A673 (cell line): ENCODE results near the gene SLC2A13.

Experiments
- EZH2 ChIP-seq: fragments of 200-600 bp; sonication (generic); IDR thresholded peaks from 2 replicates; pipeline ENCODE4 v1.6.1; 2017; ENCODE audit warnings: borderline replicate concordance, low read depth, mild to moderate bottlenecking, mixed read lengths, antibody characterized with exemption, low read length; ENCODE audit not compliant: poor library complexity, severe bottlenecking
- TF ChIP-seq, protein P1 (sequence below): fragments of 300-800, 200-600 bp; sonication (generic); conservative IDR thresholded peaks from 2 replicates; pipeline ENCODE4 v1.5.1; 2017; ENCODE audit warnings: low read depth, mild to moderate bottlenecking, antibody characterized with exemption, low read length, moderate library complexity, mixed read lengths

DNA sequence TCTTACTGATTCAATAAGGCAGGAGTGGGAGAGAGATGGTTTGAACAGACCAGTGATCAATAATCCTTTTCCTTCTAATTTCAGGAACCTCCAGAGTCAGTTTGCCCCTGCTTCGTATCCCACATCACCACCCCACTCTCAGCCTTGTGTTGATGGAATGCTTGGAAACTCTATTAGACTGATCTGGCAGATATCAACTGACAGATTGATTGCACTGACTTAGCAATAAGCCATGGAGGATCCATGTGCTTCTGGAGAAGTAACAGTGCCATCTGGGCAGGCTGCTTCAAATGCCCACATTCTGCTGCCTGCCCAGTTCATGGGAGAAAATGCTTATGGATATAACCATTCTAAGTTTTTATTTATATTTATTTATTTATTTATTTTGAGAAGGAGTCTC lies 218.0 kb downstream of the SLC2A13 start:
- TF ChIP-seq, protein P1, sequence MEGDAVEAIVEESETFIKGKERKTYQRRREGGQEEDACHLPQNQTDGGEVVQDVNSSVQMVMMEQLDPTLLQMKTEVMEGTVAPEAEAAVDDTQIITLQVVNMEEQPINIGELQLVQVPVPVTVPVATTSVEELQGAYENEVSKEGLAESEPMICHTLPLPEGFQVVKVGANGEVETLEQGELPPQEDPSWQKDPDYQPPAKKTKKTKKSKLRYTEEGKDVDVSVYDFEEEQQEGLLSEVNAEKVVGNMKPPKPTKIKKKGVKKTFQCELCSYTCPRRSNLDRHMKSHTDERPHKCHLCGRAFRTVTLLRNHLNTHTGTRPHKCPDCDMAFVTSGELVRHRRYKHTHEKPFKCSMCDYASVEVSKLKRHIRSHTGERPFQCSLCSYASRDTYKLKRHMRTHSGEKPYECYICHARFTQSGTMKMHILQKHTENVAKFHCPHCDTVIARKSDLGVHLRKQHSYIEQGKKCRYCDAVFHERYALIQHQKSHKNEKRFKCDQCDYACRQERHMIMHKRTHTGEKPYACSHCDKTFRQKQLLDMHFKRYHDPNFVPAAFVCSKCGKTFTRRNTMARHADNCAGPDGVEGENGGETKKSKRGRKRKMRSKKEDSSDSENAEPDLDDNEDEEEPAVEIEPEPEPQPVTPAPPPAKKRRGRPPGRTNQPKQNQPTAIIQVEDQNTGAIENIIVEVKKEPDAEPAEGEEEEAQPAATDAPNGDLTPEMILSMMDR: no peak
- no peak for TF ChIP-seq EZH2
